Measurements from ENCODE around the gene NFIB. TPM values are rescaled to one million over a fixed set of nuclear protein-coding genes. Genes with fewer than 3 reads are reported as not detected.

The NFIB gene
- polyA plus RNA-seq, 1 experiment, result 0.47 TPM

GRCh38 chr9:14132775-14133174, 181.2 kb downstream of the NFIB start:
- ChIA-PET POLR2A (no interaction called here), CTCF (no interaction called here)
- no peak for DNase-seq (ENCODE audit: low read depth)
- no peaks in the 10 kb centered on the region for H3K27me3 ChIP-seq (ENCODE audit: control insufficient read depth, insufficient read depth, low read length)
- H3K36me3 ChIP-seq (ENCODE audit: control insufficient read depth, insufficient read depth, low read length), result no peaks in the 10 kb centered on the region
- TF ChIP-seq, protein P1, sequence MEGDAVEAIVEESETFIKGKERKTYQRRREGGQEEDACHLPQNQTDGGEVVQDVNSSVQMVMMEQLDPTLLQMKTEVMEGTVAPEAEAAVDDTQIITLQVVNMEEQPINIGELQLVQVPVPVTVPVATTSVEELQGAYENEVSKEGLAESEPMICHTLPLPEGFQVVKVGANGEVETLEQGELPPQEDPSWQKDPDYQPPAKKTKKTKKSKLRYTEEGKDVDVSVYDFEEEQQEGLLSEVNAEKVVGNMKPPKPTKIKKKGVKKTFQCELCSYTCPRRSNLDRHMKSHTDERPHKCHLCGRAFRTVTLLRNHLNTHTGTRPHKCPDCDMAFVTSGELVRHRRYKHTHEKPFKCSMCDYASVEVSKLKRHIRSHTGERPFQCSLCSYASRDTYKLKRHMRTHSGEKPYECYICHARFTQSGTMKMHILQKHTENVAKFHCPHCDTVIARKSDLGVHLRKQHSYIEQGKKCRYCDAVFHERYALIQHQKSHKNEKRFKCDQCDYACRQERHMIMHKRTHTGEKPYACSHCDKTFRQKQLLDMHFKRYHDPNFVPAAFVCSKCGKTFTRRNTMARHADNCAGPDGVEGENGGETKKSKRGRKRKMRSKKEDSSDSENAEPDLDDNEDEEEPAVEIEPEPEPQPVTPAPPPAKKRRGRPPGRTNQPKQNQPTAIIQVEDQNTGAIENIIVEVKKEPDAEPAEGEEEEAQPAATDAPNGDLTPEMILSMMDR (IDR thresholded peaks at IDR 0.05; ENCODE audit: insufficient read depth, low read depth, low read length), result no peak
- no peak overlapping the region for H3K4me3 ChIP-seq (ENCODE audit: low read depth, low read length)

- no peak overlapping the region for H3K4me3 ChIP-seq (ENCODE audit: low read depth, low read length)
- DNase-seq (ENCODE audit: low read depth), result no peak
- POLR2A ChIA-PET, result no interaction called here
- CTCF ChIA-PET, result interaction anchor here (0.6 kb wide), 1 partner anchor 29 kb away, joined by 3 read pairs; no protein-coding TSS in a partner anchor
- TF ChIP-seq, protein P1 (IDR thresholded peaks at IDR 0.05; ENCODE audit: insufficient read depth, low read depth, low read length), result no peak
- H3K27me3 ChIP-seq (ENCODE audit: control insufficient read depth, insufficient read depth, low read length), result no peaks in the 10 kb centered on the region
- H3K36me3 ChIP-seq (ENCODE audit: control insufficient read depth, insufficient read depth, low read length), result no peaks in the 10 kb centered on the region
Measured at GRCh38 chr9:14131356-14132088, 182.4 kb downstream of the NFIB start.

DNA sequence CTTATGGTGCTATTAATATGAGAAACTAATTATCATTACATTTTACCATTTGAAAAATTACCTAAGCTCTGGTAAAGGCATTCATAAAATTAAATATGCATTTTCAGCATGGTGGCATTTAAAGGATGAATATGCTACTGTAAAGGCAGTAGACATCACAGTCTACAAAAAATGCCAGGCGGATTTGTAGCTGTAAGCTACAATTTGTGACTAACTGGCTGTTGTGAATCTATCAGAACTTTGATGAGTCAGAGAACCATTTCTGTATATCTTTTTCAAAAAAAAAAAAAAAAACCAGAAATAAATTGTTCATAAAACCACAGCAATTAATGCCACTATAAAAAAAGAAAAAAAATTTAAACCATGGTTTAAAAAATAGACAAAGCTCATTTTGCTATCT, 186.3 kb downstream of the NFIB start:
- DNase-seq (ENCODE audit: low read depth), result no peak
- H3K4me3 ChIP-seq (ENCODE audit: low read depth, low read length), result no peak overlapping the region
- TF ChIP-seq, protein P1 (IDR thresholded peaks at IDR 0.05; ENCODE audit: insufficient read depth, low read depth, low read length), result no peak
- POLR2A ChIA-PET, result no interaction called here
- H3K36me3 ChIP-seq (ENCODE audit: control insufficient read depth, insufficient read depth, low read length), result no peaks in the 10 kb centered on the region
- CTCF ChIA-PET, result interaction anchor here (0.7 kb wide), 1 partner anchor 14 kb away, joined by 3 read pairs; no protein-coding TSS in a partner anchor
- H3K27me3 ChIP-seq (ENCODE audit: control insufficient read depth, insufficient read depth, low read length), result no peaks in the 10 kb centered on the region

DNA sequence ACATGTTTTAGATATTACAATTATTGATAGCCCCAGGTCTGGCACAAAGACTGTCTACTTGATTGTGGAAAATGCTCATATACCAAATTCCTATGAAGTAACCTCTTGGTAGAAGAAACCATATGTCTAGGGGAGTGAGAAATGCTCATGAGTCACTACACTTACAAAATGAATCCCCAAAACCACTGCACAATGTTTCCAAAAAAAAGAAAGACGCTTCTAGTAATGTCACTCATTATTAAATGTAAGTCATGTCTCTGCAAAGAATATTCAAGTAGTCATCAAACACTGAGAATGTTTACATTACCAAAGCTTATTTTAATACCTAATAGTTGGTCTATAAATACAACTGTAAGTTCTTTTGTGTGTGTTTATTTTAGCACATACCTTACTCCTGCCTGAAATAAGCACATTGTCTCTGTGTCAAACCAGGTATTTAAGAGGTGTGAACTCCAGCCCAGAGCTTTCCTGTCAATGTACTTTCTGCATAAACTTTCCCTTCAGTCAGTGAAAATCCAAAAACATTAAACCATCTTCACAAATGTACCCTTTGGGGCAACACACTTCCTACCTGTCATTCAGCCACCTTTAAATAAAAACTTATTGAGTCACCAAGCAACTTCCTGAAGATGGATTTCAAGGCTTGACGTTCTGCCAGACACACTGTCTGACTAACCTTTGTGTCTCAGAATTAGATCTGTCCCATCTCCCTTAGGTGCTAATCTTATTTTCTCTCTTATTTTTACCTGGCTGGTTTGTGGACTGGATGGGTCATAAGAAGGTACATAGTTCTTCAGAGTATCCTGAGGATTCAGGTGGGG, 194.0 kb downstream of the NFIB start:
- CTCF ChIA-PET, result no interaction called here
- TF ChIP-seq, protein P1 (IDR thresholded peaks at IDR 0.05; ENCODE audit: insufficient read depth, low read depth, low read length), result no peak
- POLR2A ChIA-PET, result interaction anchor here (0.7 kb wide), 1 partner anchor 140 kb away, joined by 3 read pairs; no protein-coding TSS in a partner anchor

GRCh38 chr9:14112226-14112625, 201.7 kb downstream of the NFIB start:
- ChIA-PET CTCF (interaction anchor here (1.0 kb wide), 1 partner anchor 23 kb away, joined by 3 read pairs; no protein-coding TSS in a partner anchor), POLR2A (no interaction called here)
- Histone ChIP-seq H3K27me3 (ENCODE audit: control insufficient read depth, insufficient read depth, low read length) (no peaks in the 10 kb centered on the region), H3K4me3 (ENCODE audit: low read depth, low read length) (no peak overlapping the region), H3K36me3 (ENCODE audit: control insufficient read depth, insufficient read depth, low read length) (no peaks in the 10 kb centered on the region)
- TF ChIP-seq, protein P1 (IDR thresholded peaks at IDR 0.05; ENCODE audit: insufficient read depth, low read depth, low read length), result no peak
- DNase-seq (ENCODE audit: low read depth), result no peak

More for the DNA sequence above, 194.0 kb downstream of the NFIB start:
- Histone ChIP-seq H3K4me3 (ENCODE audit: low read depth, low read length) (no peak overlapping the region), H3K27me3 (ENCODE audit: control insufficient read depth, insufficient read depth, low read length) (no peaks in the 10 kb centered on the region), H3K36me3 (ENCODE audit: control insufficient read depth, insufficient read depth, low read length) (no peaks in the 10 kb centered on the region)
- no peak for DNase-seq (ENCODE audit: low read depth)

All from BJ (cell line).